ENCODE data around the gene ZFX. TPM values are rescaled to one million over a fixed set of nuclear protein-coding genes. Genes with fewer than 3 reads are reported as not detected.
A peak's percentile ranks its signal among the peaks of the same experiment; 100 is the strongest.

Gene ZFX
- total and polyA plus RNA-seq, 10 of the 15 experiments (the other 5 are each of a cell fraction or from before 2014, with no cell fraction given), result 6.8 to 40.9 (median 24.6) TPM

- TF ChIP-seq MXI1 (IDR thresholded peaks at IDR 0.05; ENCODE audit: low read depth, low read length) (peak; percentile 60; the same call in 1 of the 2 replicates), BCLAF1 (IDR thresholded peaks at IDR 0.05) (no peak), TCF7 (IDR thresholded peaks at IDR 0.05; ENCODE audit: borderline replicate concordance) (no peak), CTCF (IDR thresholded peaks at IDR 0.05 in 2 of 3, conservative IDR thresholded peaks at IDR 0.05 in 1 of 3; ENCODE audit: control insufficient read depth in 2 of 3, extremely low read depth in 1 of 3, insufficient read depth in 1 of 3, low read depth in 3 of 3, low read length in 3 of 3) (peak; percentile 22 to 49 (median 37); a peak in 5 of 6 replicates), SIN3A (IDR thresholded peaks at IDR 0.05; ENCODE audit: low read depth, low read length) (peak; percentile 62; the same call in 1 of the 2 replicates), ZBTB40 (IDR thresholded peaks at IDR 0.05; ENCODE audit: borderline replicate concordance) (peak; percentile 24; the same call in 1 of the 2 replicates), ZNF687 (IDR thresholded peaks at IDR 0.05) (peak; percentile 32; the same call in 1 of the 2 replicates), BRCA1 (IDR thresholded peaks at IDR 0.05; ENCODE audit: low read depth, low read length) (no peak), DPF2 (IDR thresholded peaks at IDR 0.05) (peak; percentile 92), E4F1 (IDR thresholded peaks at IDR 0.05; ENCODE audit: borderline replicate concordance, partially characterized antibody) (no peak), NBN (IDR thresholded peaks at IDR 0.05) (0 out of 2 replicates have a peak, but pooled peaks have one; percentile 20), KLF5 (IDR thresholded peaks at IDR 0.05; ENCODE audit: partially characterized antibody) (no peak)
Measured at GRCh38 chrX:24150051-24150790, 692 bp downstream of the ZFX start (continued).
